ENCODE results near the gene PCNX4. TPM values are rescaled to one million over a fixed set of nuclear protein-coding genes. Genes with fewer than 3 reads are reported as not detected.

PCNX4 gene
- total RNA-seq, 1 donor from 2014 or later = 79.0 TPM

DNA sequence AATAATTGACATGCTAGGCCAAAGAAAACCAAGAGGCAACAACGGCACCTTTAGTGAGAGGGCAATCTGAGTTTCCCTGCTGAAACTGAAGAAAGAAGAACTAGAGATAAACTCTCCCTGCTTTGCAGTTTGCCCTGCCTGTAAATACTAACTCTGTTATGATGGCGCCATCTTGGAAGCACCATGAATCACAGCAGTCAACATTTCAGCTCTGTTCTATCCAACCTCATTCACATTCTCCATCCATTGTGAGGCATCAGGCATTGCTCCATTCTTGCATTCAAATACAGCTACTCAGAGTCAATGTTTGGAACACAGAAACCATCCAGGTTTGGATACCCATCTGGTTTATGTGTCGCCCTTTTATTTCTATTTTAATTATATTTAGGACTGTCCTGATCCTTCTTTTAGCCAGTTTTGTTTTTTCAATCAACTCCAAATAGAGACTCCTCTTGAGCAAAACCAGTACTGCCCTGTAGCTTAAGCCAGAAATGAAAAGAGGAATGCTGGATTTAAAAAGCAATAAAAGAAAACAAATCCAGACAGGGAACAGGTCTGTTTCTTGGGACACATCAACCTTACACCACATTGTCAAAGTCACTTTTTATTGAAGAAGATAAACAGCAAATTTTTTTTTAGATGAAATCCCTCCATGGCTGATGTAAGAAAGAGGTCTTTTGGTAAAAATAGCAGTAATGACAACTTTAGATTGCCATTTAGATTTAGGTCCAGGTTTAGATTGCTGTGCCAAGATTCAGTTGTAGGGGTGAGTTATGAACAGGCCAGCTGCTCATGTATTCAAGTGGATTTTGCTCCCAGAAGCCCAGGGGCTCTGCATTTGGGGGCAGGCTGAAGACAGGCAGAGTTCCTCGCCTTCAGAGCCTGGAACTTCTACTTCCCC is 124.0 kb downstream of the PCNX4 start:
- no peak overlapping the region for H3K4me3 Mint-ChIP-seq
- no peak overlapping the region for H3K27ac Mint-ChIP-seq
- no peaks in the 10 kb centered on the region for H3K4me1 Mint-ChIP-seq
- no peaks in the 10 kb centered on the region for H3K36me3 Mint-ChIP-seq
- H3K27me3 Mint-ChIP-seq (ENCODE audit: low read depth) = peaks cover 4% of the 10 kb centered on the region
- TF ChIP-seq, protein P1, sequence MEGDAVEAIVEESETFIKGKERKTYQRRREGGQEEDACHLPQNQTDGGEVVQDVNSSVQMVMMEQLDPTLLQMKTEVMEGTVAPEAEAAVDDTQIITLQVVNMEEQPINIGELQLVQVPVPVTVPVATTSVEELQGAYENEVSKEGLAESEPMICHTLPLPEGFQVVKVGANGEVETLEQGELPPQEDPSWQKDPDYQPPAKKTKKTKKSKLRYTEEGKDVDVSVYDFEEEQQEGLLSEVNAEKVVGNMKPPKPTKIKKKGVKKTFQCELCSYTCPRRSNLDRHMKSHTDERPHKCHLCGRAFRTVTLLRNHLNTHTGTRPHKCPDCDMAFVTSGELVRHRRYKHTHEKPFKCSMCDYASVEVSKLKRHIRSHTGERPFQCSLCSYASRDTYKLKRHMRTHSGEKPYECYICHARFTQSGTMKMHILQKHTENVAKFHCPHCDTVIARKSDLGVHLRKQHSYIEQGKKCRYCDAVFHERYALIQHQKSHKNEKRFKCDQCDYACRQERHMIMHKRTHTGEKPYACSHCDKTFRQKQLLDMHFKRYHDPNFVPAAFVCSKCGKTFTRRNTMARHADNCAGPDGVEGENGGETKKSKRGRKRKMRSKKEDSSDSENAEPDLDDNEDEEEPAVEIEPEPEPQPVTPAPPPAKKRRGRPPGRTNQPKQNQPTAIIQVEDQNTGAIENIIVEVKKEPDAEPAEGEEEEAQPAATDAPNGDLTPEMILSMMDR (IDR thresholded peaks at IDR 0.05; ENCODE audit: unreplicated experiment) = no peak
- no peak for DNase-seq (ENCODE audit: low spot score in 2 of 2, unreplicated experiment in 2 of 2)
- no peaks in the 10 kb centered on the region for H3K9me3 Mint-ChIP-seq

DNA sequence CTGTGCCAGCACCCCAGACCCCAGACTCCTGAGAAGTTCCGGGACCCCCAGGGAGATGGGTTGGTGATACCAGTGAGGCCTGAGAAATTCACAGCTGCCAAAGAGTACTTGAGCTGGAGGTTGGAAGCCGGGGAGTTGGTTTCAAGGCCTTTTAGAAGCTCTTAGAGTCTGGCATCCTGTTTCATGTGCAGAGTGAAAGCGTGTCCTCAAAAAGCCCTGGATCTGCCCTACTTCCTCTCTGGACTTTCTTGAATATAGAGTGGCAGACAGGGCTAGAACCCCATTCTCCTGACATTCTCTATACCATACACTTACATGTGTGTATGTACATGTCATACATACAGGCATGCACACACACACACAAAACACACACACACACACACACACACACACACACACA is 126.0 kb downstream of the PCNX4 start:
- Mint-ChIP-seq H3K4me3 (no peak overlapping the region), H3K4me1 (no peaks in the 10 kb centered on the region), H3K27ac (no peak overlapping the region), H3K9me3 (no peaks in the 10 kb centered on the region), H3K27me3 (ENCODE audit: low read depth) (peaks cover 2% of the 10 kb centered on the region), H3K36me3 (no peaks in the 10 kb centered on the region)
- DNase-seq (ENCODE audit: low spot score in 2 of 2, unreplicated experiment in 2 of 2) = no peak
- TF ChIP-seq, protein P1 (IDR thresholded peaks at IDR 0.05; ENCODE audit: unreplicated experiment) = no peak

Other genes starting within 250 kb of the PCNX4 start
- 0.34 to 0.78 TPM (median 0.53 TPM) in 3 replicates for gene RTN1, start 221.1 kb upstream of the PCNX4 start, total RNA-seq
- 0.34 to 0.45 TPM (median 0.44 TPM) in 3 replicates for gene LRRC9, start 171.8 kb upstream of the PCNX4 start, total RNA-seq
- gene DHRS7, start 73.5 kb downstream of the PCNX4 start, total RNA-seq = 32.7 to 33.5 TPM (median 33.0 TPM) in 3 replicates
- 44.3 to 44.7 TPM (median 44.6 TPM) in 3 replicates for gene PPM1A, start 157.3 kb downstream of the PCNX4 start, total RNA-seq